Measurements from ENCODE around the gene DLG5.

Gene DLG5

GRCh38 chr10:77825965-77826364, 100.6 kb downstream of the DLG5 start:
- TF ChIP-seq CTCF (IDR thresholded peaks at IDR 0.05) = no peak

GRCh38 chr10:77824908-77825307, 101.6 kb downstream of the DLG5 start:
- TF ChIP-seq CTCF (IDR thresholded peaks at IDR 0.05) = no peak

GRCh38 chr10:77823811-77824542, 102.6 kb downstream of the DLG5 start:
- no peak for TF ChIP-seq CTCF (IDR thresholded peaks at IDR 0.05)

GRCh38 chr10:77821551-77821950, 105.0 kb downstream of the DLG5 start:
- no peak for TF ChIP-seq CTCF (IDR thresholded peaks at IDR 0.05)

- TF ChIP-seq CTCF (IDR thresholded peaks at IDR 0.05) = no peak
These were observed 105.5 kb downstream of the DLG5 start for GRCh38 chr10:77821036-77821435.

GRCh38 chr10:77820349-77820748, 106.2 kb downstream of the DLG5 start:
- TF ChIP-seq CTCF (IDR thresholded peaks at IDR 0.05) = no peak

- TF ChIP-seq CTCF (IDR thresholded peaks at IDR 0.05) = no peak
These were observed 107.1 kb downstream of the DLG5 start for GRCh38 chr10:77819210-77820112.
